ENCODE data around the gene CD74.
A peak's percentile ranks its signal among the peaks of the same experiment; 100 is the strongest.
"Not testable (repeated sequence)": the region's sequence is repeated elsewhere in the genome, so short reads cannot be mapped to it uniquely, and the experiment has no call there.

The CD74 gene

DNA sequence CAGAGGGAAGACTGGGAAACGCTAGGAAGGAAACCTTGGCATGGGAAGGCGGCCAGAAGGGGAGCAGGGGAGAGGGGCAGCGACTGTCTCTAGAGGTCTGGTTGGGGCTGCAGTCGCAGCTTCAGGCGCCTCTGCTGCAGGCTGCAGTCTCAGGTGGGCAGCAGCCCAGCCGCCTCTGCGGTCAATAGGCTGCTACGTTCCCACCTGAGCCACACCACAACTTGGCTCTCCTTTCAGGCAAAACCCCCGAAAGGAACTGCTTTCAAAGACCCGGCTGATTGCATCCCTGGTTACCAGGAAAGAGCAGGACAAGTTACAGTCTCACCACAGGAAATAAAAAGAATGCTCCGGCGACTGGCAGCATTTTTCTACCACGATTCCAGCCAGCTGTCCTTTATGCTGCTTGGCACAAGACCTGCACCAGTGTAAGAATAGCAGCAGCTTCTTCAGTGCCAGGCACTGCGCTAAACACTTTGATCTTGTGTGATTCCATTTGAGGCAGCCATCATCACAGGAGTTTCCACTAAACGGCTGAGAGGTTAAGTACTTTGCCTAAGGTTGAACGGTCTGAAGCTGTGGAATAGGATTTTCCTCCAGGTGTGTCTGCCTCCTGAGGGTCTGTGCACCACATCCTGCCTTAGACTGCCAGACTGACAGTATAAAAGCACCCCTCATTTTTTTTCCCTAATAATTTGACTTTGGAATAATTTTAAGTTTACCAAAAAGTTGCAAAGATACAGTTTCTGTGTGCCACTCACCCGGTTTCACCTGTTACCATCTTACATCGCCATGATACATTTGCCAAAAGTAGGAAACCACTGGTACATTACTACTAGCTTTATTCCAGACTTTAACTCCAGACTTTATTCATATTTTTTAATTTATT, 29.3 kb upstream of the CD74 start:
- DNase-seq = no peak

DNA sequence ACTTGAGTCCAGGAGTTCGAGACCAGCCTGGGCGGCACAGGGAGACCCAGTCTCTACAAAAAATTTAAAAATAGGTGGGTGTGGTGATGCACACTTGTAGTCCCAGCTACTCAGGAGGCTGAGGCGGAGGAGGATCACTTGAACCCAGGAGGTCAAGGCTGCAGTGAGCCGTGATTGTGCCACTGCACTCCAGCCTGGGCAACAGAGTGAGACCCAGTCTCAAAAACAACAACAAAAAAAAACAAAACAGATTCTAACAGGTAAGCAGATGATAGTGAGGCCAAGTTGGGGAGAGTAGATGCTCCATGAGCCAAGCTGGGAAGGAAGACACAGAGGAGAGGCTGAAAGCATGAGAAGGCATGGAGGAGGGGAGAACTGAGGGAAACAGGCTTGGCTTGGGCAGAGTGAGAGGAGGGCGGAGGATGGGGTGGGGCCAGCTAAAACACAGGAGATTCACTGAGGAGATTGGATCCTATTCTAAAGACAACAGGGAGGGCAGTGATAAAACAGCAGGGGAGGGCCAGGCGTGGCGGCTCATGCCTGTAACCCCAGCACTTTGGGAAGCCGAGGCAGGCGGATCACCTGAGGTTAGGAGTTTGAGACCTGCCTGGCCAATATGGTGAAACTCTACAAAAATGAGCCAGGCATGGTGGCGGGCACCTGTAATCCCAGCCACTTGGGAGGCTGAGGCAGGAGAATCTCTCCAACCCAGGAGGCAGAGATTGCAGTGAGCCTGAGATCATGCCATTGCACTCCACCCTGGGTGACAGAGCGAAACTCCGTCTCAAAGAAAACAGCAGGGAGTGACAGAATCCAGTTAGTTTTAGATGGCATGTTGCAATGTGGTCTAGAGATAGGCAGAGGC, 28.5 kb upstream of the CD74 start:
- no peak for DNase-seq

DNA sequence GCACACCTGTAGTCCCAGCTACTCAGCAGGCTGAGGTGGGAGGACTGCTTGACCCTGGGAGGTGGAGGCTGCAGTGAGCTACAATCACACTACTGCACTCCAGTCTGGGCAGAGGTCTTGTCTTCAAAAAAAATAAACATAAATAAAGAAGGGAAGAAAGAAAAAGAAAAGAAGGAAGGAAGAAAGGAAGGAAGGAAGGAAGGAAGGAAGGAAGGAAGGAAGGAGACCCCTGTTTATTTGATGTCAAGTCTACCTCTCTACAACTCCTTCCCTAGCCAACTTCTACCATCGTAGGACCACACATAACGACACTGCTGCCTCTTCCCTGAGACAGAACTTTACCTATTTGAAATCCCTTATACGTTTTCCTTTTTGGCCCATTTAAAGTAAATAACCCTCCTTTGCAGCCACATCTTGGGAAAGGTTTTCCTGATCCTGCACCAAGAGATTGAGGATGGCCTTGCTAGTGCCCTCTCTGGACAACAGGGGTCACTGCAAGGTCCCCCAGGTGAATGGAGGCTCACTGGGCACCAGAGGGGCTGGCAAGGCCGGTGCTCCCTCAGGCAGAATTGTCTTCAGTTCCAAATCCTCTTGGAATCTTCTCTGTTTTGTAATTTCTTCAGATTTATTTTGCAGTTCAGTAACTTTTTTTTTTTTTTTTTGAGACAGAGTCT, 26.3 kb upstream of the CD74 start:
- DNase-seq = no peak

DNA sequence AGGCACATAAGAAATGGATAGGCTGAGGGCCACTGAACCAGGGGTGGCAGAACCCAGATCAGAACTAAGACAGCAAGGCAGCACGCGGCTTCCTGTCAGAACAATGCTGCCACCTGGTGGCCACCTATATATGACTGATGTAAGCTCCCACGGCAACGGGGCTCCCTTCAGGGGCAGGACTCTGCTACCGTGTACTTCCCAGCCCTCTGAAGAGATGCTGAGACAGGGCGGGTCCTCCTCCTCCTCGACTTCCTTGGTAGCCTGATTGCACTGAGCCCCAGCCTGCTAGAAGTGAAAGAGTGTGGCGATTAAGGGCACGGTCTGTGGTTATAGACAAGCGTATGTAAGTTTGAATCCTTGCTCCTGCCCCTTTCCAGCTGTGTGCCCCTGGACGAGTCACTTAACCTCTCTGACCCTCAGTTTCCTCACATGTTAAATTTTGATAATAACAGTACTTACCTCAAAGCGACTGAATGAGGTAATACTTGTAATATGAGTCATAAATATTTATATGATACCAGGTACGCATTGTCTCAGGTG, 23.5 kb upstream of the CD74 start:
- peak; percentile 92 for DNase-seq

DNA sequence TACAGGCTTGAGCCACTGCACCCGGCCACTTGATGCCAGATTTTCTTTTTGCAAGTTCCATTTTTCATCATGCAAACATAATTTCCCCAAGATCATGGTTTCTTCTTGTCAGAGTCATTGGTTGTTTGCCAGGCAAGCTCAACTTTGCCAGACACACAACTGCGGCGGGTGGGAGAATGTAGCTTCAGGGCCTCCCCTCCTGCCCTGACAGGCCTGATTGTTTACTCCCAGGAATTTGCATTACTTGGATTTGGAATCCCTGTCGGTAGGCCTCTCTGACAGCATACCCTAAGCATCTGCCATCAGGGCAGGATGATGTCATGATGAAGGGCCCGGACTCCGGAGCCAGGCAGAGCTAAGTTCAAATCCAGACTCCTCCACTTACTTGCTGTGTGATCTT, 21.8 kb upstream of the CD74 start:
- DNase-seq = no peak

DNA sequence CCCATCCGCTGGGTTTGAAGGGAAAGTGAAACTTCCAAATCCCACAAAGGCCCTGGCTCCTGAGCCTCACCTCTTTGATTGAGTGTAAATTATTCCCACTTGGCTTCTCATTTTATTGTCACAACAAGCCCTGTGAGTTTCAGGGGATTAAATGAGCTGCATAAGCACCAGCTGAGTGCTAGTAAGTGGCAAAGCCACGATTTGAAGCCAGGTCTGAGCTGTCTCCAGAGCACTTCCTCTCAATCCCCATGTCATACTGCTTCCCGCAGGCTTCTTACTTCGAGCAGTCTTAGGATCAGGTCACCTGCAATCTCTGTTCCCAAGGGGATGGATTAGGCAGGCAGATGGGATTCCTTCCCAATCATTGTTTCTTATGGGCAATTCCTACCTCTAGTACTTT, 18.9 kb upstream of the CD74 start:
- no peak for DNase-seq

DNA sequence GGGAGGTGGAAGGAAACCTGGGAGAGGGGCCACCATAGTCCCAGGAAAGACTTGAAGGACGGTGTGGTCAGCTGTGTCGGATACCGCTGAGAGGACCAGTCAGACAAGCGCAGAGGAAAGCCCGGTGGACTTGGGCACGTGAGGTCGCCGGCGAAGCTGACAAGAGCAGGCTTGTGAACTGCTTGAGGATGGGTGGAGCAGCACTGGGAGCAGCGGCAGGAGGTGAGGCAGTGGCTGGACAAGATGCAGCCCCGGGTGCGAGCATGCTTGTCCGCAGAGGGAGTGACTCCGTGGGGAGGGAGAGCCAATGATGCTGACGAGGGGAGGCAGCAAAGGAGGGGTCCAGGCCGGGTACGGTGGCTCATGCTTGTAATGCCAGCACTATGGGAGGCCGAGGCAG, 18.3 kb upstream of the CD74 start:
- no peak for DNase-seq

DNA sequence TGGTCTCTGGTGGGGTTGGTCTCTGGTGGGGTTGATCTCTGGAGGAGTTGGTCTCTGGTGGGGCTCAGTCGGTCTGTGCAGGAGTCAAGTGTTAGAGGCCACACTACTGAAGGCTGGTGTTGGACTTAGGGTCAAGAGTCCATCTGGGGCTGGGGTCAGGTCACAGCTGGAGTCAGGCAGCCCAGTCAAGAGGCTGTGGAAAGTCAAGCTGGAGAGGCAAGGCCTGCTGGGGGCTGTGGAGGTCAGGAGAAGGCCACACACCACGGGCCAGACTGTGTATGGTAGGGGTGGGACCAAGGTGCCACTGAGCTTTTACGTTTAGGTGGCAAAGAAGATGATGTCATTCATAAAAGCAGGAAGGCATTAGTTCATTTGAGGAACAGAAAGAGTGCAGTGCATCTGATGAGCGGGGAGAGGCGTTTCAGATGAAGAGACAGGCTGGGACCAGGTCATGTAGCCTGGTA, 16.7 kb upstream of the CD74 start:
- DNase-seq = peak; percentile 13 to 71

DNA sequence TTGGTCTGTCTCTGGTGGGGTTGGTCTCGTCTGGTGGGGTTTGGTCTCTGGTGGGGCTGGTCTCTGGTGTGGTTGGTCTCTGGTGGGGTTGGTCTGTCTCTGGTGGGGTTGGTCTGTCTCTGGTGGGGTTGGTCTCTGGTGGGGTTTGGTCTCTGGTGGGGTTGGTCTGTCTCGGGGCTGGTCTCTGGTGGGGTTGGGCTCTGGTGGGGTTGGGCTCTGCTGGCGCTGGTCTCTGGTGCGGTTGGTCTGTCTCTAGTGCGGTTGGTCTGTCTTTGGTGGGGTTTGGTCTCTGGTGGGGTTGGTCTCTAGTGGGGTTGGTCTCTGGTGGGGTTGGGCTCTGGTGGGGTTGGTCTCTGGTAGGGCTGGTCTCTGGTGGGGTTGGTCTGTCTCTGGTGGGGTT, 16.3 kb upstream of the CD74 start:
- no peak for DNase-seq

DNA sequence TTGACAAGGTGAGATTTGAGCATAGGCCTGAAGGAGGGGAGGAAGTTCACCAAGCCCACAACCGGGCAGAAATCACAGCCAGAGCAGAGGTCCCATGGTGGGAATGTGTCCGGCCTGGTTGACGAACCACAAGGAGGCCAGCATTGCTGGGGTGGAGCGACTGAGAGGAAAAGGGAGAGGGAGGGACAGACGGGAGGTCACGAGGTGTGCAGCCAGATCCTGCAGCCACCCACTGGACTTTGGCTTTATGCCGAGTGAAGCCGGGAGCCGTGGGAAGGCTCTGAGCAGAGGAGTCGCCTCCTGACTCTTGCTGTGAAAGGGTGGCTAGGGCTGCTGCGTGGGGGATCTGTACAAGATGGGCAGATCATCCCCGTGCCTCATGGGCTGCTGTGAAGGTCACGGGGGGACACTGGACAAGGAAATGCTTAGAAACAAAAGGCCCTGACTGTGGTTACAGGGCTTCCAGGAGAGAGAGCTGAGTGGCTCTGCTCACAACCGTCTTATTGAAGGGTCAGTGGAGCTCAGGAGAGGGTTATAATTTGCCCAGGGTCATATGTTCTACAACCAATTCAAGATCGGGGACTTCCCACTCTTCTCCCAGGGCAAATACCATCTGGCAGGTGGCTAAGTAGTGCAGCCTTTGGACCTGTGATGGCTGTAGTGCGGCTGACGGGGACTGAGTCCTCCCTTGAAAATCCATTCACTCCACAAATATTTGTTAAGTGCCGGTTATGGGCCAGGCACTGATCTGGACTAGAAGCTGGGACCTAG, 15.6 kb upstream of the CD74 start:
- DNase-seq = no peak

DNA sequence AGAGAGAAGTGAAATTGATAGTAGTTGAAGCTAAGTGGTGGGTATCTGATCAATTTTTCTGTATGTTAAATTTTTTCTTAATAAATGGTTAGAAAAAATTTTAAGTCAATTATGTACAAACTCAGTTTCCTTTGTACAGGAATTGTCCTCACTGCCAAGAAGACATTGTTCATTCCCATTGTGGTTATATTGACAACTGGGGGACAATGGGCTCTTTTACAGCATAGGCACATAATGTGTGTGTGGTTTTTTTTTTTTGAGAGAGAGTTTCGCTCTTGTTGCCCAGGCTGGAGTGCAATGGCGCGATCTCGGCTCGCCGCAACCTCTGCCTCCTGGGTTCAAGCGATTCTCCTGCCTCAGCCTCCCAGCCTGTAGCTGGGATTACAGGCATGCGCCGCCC, 13.5 kb upstream of the CD74 start:
- DNase-seq = not testable (repeated sequence)

DNA sequence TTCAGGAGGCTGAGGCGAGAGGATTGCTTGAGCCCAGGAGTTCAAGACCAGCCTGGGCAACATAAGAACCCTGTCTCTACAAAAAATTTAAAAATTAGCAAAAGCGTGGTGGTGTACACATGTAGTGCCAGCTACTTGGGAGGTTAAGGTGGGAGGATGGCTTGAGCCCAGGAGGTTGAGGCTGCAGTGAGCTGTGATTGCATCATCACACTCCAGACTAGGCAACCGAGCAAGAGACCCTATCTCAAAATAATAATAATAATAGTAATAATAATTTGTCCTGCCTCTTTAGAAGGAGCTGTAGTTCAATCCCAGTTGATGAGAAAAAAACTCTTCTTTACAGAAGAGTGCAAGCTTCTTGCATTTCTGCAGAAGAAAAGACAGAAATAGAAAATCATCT, 10.0 kb upstream of the CD74 start:
- no peak for DNase-seq

DNA sequence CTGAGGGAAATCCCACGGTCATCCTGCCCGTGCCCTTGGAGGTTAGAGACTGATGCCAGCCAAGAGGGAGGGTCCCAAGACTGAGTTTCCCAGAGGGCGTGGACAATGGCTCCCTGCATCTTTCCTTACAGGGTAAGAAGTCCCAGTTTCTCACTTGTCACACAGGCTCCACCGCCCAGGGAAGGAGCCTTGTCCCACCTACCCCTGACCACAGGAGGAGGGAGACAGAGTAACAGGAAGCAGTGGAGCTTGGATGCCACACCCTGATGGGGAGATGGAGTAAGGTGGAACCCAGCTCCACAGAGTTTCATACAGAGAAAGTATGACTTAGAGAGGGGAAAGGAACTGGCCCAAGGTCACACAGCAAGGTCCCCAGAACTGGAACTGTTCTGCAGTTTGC, 9.4 kb upstream of the CD74 start:
- DNase-seq = no peak

DNA sequence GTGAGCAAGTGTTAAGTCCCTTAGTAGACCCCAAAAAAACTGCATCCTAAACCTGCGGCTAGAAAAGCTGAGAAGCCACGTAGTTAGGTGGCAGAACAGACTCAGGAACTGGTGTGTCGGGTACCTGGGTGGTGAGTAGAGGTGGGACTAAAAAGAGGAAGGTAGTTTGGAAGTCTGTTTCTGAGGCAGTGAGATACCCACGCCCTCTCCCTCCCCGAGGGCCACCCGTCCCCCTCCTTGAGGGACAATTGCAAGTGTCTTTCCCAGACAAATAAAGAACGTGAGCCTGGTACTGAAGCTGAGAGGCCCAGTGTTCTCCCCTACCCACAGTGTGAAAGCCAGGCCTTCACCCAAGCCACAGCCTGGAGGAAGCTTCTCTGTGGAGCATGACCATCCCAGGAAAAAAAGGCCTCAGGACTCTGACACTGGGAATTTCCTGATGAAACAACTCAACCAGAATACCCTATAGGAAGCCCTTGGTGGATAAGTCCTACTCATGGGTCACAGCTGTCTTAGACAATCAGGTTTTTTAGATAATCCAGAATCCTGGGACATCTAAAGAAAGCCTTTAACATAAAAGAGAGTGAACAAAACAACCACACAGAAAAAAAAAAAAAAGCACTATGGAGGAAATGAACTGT, 7.0 kb upstream of the CD74 start:
- DNase-seq = peak; percentile 23 to 71

DNA sequence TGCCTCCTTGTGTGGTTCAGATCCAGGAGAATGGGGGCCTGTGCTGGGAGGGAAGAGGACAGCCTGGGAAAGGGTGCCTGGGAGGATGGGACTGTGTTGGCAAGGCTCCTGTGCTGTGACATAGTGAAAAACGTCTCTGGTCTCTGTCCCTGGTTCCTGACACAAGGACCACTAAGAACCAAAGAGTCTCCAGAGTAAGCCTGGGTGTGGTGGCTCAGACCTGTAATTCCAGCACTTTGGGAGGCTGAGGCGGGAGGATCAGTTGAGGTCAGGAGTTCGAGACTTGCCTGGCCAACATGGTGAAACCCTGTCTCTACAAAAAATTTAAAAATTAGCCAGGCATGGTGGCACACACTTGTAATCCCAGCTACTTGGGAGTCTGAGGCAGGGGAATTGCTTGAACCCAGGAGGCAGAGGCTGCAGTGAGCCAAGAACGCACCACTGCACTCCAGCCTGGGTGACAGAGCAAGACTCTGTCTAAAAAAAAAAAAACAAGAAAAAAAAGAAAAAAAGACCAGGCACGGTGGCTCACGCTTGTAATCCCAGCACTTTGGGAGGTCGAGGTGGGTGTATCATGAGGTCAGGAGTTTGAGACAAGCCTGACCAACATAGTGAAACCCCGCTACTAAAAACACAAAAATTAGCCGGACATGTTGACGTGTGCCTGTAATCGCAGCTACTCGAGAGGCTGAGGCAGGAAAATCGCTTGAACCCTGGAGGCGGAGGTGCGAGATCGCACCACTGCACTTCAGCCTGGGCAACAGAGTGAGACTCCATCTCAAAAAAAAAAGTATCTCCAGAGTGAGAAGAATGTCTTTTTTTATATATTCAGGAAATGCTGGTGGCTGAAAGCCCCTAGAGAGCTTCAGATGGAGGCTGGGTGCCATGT, 1.4 kb upstream of the CD74 start:
- peak in 1 of 2 donors; percentile 9 for DNase-seq

DNA sequence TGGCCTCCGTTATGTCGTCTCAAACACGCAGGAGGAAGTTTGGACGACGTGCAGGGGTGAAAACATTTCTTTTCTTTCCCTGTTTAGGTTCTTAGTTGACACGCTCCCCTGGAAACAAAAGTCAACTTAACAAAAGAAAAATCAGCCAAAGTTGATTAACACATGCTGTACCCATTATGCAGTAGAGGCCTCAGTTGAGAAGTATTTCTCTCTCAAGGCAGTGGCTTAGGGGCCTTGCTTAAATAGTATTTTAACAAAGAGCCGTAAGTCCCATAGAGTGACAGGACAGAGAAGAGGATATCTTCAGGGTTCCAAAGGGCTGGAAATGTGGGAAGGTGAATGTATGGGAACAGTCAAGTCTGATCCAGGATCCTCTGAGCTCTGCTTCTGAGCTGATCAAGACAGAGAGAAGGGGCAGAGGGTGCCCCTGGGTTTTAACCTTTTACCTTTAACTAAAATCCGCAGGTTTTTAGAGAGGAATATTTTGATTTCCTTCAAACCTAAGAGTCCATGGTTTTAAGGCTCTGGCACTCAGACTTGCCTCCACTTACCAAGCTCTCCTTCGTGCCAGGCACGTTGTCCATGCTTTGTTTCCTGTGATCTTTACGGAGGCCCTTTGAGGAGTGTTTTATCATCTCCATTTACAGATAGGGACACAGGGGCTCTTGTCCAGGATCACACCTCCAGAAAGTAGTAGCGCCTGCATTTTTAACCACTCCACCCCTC, 629 bp upstream of the CD74 start:
- DNase-seq = no peak

DNA sequence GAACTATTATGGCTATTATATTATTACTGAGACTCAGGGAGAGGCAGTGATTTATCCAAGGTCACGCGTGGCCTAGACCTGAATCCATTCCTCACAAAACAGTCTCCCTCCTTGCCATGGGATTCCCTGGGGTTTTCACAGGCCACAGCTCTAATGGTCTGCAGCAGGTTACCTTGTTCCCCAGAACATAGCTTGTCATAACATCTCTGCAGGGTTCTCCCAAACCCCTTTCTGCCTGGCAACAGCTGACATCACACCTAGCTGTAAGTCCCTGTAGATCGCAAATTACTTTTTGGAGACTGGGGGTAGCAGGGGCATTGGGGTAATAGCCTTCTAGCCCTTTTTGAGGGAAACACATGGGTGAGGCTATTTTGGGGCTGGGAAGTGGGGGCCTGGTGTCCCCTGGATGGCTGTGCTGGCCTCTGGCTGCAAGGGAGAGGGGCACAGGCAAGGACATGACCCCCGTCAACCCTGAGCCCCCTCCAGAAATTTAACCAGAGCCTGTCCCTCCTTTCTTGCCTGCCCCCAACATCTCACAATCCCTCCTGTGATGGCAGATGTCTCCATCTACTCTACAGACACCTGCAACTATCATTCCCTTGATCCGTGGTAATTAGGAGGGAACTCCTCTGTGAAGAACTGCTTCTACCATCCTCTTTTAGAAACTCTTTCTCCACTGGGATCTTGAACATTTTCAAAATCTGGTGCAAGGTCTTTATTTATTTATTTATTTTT, 1.3 kb downstream of the CD74 start:
- peak; percentile 83 to 85 for DNase-seq

DNA sequence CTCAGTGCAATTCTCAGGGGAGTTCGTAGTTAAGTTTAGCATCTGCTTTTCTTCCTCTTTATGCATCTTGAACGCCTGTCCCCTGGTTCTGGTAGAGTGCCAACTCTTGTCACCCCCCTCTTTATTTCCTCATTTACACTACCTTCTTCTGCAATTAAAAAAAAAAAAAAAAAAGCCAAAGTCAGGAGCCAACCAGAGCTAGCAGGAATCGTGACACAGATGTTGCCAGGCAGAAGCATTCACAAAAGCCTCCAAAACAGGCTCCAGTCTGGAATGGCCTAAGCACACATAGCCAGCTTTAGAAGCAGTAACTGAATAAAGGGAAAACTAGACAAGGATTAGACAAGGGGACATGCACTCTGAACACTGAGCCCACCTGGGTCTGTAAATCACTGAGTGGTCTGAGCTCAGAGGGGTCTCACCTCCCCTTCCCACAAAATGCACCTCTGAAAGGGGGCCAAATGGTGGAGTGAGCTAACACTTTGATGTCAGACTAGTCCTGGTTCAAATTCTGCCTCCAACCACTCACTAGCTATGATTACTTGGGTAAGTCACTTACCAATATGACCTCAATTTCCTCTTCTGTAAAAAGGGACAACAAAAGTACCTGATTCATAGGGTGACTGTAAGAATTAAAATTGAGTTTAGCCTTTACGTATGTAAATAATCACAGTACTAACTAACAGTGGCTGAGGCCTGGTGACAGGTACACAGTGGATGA, 2.0 kb downstream of the CD74 start:
- peak; percentile 74 to 84 for DNase-seq
